Right kidney (tissue), 9 donors: ENCODE results near the gene MRPL32.
A peak's percentile ranks its signal among the peaks of the same experiment; 100 is the strongest.
"Not testable (repeated sequence)": the region's sequence is repeated elsewhere in the genome, so short reads cannot be mapped to it uniquely, and the experiment has no call there.

ENCODE experiments used
- DNase-seq: peaks from one replicate; pipeline ENCODE4 v3.0.0-alpha.2; 2016
- long read RNA-seq, 8 donors: transcript quantifications; one replicate each; lab custom pipeline, GENCODE V29; 2026

Gene MRPL32
- long read RNA-seq, donor 1, transcript MRPL32-201 (3 exons, 1,035 nt), result major isoform, 88 of 106 reads
- long read RNA-seq, donor 1, partial matches to known transcripts, result 18 of 106 reads
- long read RNA-seq, donor 1, other reads (novel, unspliced or antisense), result 0 of 106 reads
- long read RNA-seq, donor 2, transcript MRPL32-201 (3 exons, 1,035 nt), result major isoform, 57 of 70 reads
- long read RNA-seq, donor 2, partial matches to known transcripts, result 13 of 70 reads
- long read RNA-seq, donor 2, other reads (novel, unspliced or antisense), result 0 of 70 reads
- long read RNA-seq, donor 3, transcript MRPL32-201 (3 exons, 1,035 nt), result major isoform, 18 of 18 reads
- long read RNA-seq, donor 3, partial matches to known transcripts, result 0 of 18 reads
- long read RNA-seq, donor 3, other reads (novel, unspliced or antisense), result 0 of 18 reads
- long read RNA-seq, donor 4, transcript MRPL32-201 (3 exons, 1,035 nt), result major isoform, 48 of 62 reads
- long read RNA-seq, donor 4, partial matches to known transcripts, result 14 of 62 reads
- long read RNA-seq, donor 4, other reads (novel, unspliced or antisense), result 0 of 62 reads
- long read RNA-seq, donor 5, transcript MRPL32-201 (3 exons, 1,035 nt), result major isoform, 64 of 75 reads
- long read RNA-seq, donor 5, partial matches to known transcripts, result 11 of 75 reads
- long read RNA-seq, donor 5, other reads (novel, unspliced or antisense), result 0 of 75 reads
- long read RNA-seq, donor 6, transcript MRPL32-201 (3 exons, 1,035 nt), result major isoform, 45 of 69 reads
- long read RNA-seq, donor 6, partial matches to known transcripts, result 23 of 69 reads
- long read RNA-seq, donor 6, other reads (novel, unspliced or antisense), result 0 of 69 reads
- long read RNA-seq, donor 7, transcript MRPL32-201 (3 exons, 1,035 nt), result major isoform, 62 of 93 reads
- long read RNA-seq, donor 7, partial matches to known transcripts, result 30 of 93 reads
- long read RNA-seq, donor 7, other reads (novel, unspliced or antisense), result 0 of 93 reads
- long read RNA-seq, donor 8, transcript MRPL32-201 (3 exons, 1,035 nt), result major isoform, 57 of 129 reads
- long read RNA-seq, donor 8, partial matches to known transcripts, result 70 of 129 reads
- long read RNA-seq, donor 8, other reads (novel, unspliced or antisense), result 0 of 129 reads

- DNase-seq, result peak; percentile 86
Observed at GRCh38 chr7:42931834-42932651, at the start of gene MRPL32, which contains the start of gene PSMA2. TSS of gene MRPL32 (plus strand) at chr7:42932376. CDS start at chr7:42932387, 11 bp downstream. TSS of gene PSMA2 (minus strand) at chr7:42932174. CDS start at chr7:42932158, 16 bp downstream.

GRCh38 chr7:42883950-42884349 lies 48.2 kb upstream of the MRPL32 start:
- peak; percentile 54 for DNase-seq

- DNase-seq, result not testable (repeated sequence)
Observed at GRCh38 chr7:42885183-42885582, 47.0 kb upstream of the MRPL32 start.

- DNase-seq, result no peak
Observed at GRCh38 chr7:42886129-42886528, 46.0 kb upstream of the MRPL32 start.

DNA sequence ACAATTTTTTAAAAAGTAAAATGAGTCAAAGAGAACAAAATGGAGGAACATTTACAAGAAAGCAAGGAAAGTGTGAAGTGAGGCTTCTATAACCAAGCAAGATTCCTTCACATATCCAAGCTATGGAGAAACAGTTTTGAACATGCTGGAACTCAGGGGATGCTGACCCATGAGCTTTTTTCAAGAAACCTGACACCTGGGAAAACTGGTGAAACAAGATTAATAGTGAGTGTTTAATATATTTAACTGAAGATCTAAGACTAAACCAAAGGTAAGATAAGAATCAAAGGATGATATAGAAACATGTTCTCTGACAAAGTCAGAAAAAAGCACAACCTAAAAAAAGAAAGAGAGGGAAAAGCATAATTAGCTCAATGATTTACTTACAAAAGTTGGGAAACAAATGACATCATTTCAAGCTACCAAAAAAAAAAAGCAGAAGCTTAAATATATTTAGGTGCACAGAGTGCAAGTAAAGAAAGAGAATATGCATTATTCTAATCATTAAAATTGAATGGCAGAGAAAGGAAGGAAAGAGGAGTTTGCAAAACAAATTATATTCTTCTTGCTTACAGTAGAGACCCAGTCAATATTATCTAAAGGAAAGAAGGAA lies 45.2 kb upstream of the MRPL32 start:
- no peak for DNase-seq

- DNase-seq, result no peak
Observed at GRCh38 chr7:42893346-42894240, 38.6 kb upstream of the MRPL32 start.

DNA sequence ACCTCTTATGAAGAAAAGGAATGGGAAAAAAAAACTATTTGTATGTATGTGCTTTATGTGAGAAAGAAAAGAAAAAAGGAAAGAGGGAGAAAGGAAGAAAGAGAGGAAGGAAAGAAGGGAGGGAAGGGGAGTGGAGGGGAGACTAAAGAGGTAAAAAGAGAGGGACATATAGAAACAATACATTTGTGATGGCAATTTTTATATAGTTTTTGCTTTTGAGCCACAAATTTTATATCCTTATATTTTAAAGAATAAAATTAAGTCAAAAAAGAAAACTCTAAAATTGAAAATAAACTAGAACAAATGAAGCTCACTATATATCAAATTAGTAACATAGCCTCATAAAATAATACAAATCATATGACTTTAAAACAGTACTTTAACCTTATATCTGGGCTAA lies 31.3 kb upstream of the MRPL32 start:
- DNase-seq, result no peak

DNA sequence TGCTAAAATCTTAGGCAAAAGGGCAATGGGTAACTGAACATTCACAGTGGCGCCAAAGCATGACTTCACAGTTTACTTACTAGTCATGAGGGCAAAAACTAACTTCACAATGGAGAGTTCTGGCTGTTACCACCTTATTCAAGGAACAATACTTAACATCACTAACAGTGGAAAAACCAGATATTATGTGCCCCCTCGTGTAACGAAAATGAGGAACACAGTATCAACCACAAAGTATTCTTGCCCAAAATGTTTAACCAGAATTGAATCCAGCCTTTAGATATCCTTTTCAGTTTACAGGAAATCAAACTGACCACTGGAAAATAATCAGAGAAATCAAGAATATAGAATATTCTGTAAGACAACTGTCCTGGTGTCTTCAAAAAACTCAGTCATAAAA lies 29.8 kb upstream of the MRPL32 start:
- no peak for DNase-seq

- DNase-seq, result no peak
Observed at GRCh38 chr7:42906181-42906580, 26.0 kb upstream of the MRPL32 start.

DNA sequence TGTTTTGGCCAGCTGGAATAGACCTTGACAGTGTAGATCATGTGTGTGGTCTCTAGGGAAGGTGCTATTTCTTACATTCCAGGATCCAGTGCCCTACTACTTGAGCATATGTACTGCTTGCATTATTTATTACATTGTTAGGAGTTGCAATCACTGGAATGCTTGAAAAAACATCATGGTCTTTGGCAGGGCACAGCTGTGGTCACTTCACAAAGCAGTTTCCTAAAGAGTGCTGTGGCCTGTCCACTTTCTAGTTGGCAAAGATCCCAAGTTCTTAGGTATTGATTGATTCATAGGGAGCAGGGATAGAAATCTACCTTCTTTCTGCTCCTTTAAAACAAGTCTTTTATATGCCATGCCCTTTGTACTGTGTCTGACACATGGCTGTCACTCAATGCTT lies 24.9 kb upstream of the MRPL32 start:
- no peak for DNase-seq

- DNase-seq, result no peak
Observed at GRCh38 chr7:42910306-42910705, 21.9 kb upstream of the MRPL32 start.

GRCh38 chr7:42911454-42912447 lies 20.4 kb upstream of the MRPL32 start, which contains the start of gene C7orf25:
TSS of gene C7orf25 (minus strand) at chr7:42912070. CDS start at chr7:42910900, 1,170 bp downstream.
- peak; percentile 95 for DNase-seq

- DNase-seq, result no peak
Observed at GRCh38 chr7:42913591-42913990, 18.6 kb upstream of the MRPL32 start.

- no peak for DNase-seq
Observed at GRCh38 chr7:42914009-42914408, 18.2 kb upstream of the MRPL32 start.

DNA sequence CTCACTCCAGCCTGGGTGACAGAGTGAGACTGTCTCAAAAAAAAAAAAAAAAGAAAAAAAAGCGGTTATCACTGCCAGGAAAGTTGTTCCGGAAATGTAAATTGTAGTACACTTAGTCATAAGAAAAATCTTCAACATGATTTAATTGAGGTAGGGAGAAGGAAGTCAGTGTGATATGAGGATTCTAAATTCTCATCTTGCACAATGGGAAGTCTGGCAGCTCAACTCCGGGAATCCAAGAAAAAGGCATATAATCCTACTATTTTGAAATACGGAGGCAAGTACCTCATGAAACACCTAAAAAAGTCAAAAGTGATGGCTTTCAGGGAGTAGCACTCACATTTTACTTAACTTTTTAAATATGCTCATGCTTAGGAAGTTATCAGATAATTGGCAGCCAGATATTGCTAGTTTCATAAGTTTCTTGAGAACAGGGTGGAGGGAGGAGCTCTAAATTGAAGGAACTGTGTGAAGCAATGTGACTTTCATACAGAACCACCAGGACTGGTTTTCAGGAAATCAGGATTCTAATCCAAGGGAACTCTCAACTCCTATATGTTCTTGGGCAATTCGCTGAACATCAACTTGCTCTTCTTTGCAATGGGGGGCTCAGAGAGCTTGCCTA lies 17.6 kb upstream of the MRPL32 start:
- DNase-seq, result no peak

DNA sequence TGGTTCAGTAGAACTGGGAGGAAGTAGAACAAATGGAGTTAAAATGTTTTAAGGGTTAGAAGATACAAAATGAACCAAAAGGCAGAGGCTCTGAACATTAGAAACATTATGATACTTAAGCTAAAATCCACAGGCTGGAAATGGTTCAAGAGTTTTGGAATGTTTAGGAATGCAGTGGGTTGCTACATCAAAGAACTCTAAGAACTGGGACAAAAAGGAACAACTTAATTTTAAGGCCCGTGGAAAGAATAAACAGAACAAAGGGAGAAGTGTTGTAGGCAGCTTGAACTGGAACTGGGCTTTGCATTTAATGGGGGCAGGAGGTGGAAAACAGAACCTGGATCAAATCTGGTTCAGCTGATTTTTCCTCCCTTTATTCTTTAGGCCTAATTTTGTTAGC lies 16.8 kb upstream of the MRPL32 start:
- no peak for DNase-seq

- DNase-seq, result no peak
Observed at GRCh38 chr7:42922017-42922753, 10.0 kb upstream of the MRPL32 start.
